GM12874 (cell line): ENCODE measurements around the gene SAMD11.

Experiments
- TF ChIP-seq, protein P1 (sequence below): IDR thresholded peaks from 2 replicates; pipeline ENCODE4 v1.5.1; 2011; ENCODE audit warnings: low read depth, mild to moderate bottlenecking, control low read depth, low read length, moderate library complexity; ENCODE audit not compliant: insufficient read depth

Gene SAMD11

DNA sequence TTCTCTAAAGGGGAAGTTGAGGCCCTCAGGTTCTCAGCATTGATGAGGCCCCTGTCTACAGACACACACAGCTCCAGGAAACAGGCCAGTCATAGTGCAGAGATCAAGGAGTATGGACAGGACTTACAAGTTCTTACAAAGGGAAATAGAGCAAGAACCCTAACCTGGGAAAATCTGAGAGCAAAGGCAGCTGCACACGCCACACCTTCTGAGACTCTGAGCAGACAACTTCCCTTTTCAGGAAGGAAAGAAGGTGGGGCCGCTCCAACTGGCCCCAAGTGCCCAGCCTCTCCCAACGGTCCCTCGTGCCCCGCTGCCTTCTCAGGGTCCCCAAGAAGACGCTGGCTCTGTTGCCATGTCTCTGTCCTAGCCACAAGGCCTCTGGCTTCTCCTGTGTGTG lies 31.8 kb downstream of the SAMD11 start:
- TF ChIP-seq, protein P1, sequence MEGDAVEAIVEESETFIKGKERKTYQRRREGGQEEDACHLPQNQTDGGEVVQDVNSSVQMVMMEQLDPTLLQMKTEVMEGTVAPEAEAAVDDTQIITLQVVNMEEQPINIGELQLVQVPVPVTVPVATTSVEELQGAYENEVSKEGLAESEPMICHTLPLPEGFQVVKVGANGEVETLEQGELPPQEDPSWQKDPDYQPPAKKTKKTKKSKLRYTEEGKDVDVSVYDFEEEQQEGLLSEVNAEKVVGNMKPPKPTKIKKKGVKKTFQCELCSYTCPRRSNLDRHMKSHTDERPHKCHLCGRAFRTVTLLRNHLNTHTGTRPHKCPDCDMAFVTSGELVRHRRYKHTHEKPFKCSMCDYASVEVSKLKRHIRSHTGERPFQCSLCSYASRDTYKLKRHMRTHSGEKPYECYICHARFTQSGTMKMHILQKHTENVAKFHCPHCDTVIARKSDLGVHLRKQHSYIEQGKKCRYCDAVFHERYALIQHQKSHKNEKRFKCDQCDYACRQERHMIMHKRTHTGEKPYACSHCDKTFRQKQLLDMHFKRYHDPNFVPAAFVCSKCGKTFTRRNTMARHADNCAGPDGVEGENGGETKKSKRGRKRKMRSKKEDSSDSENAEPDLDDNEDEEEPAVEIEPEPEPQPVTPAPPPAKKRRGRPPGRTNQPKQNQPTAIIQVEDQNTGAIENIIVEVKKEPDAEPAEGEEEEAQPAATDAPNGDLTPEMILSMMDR, result no peak

- TF ChIP-seq, protein P1, result no peak
These were observed 32.9 kb downstream of the SAMD11 start for GRCh38 chr1:956636-957035.

DNA sequence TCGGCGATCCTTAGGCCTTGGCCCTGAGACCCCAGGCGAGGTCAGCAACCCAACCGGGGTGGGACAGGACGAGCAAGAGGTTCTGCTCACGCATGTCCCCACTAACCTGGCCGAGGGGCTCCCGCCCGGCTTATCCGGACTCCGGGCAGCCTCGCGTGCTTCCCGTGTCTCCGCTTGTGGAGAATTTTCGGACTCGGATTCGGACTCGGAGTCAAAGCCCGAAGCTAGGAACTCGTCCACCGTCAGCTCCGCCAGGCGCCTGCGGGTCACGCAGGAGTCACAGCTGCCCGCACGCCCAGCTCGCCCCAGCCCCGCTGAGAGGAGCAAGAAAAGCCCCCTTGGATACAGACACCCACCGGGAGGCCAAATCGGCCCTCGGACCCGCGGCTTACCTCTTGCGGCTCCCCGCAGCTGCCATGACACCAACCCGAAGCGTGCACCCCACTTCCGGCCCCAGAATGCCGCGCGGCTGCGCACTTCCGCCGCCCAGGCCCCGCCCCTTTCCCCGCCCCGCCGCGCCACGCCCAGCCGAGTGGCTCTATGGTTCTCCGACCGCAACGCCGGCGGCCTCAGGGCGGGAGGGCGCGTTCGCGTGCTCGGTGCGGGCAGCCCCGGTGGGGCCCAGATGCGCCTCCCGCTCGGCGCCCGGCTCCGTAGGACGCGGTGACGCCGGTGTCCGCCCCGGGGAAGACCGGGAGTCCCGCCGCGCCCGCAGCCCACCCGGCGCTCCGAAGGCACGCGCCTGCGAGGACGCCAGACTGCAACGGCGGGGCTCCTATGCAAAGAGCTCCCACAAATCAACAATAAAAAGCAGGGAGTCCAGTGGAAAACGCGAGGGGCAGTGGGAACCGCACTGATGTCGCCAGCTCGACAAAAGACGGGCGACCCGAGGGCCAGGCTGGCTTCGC lies 35.4 kb downstream of the SAMD11 start, which contains the start of gene NOC2L:
TSS of gene NOC2L (minus strand) at position 434 of the 908 bp plus-strand sequence. CDS start at position 418, 16 bp downstream.
- TF ChIP-seq, protein P1, result no peak

DNA sequence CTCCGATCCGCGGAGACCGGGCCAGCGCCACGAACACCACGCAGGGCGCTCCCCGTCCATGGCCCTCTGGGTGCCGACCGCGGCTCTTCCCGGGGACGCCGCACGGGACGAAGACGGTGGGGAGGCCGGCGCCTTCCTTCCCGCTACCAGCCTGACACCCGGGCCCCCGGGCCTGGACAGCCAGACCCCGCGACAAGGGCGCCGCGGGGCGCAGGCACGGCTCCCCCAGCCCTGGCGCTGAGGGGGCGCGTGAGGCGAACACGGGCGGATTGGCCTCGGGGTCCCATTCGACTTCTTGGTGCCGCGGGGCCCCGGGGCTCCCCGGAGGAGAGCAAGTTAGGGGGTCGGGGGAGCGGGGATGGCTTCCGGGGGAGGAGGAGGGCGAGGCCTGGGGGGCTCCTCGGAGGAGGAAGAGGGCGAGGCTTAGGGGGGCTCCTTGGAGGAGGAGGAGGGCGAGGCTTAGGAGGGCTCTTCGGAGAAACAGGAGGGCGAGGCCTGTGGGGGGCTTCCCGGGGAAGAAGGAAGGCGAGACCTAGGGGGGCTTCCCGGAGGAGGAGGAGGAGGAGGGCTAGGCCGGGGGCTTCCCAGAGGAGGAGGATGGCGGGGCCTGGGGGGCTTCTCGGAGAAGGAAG lies 36.1 kb downstream of the SAMD11 start:
- TF ChIP-seq, protein P1, result no peak

- TF ChIP-seq, protein P1, result no peak
These were observed 36.8 kb downstream of the SAMD11 start, which contains the start of gene KLHL17 for GRCh38 chr1:960363-961131. Gene KLHL17, plus strand, starts transcription at chr1:960584. Its CDS starts 110 bp downstream, at chr1:960694.

DNA sequence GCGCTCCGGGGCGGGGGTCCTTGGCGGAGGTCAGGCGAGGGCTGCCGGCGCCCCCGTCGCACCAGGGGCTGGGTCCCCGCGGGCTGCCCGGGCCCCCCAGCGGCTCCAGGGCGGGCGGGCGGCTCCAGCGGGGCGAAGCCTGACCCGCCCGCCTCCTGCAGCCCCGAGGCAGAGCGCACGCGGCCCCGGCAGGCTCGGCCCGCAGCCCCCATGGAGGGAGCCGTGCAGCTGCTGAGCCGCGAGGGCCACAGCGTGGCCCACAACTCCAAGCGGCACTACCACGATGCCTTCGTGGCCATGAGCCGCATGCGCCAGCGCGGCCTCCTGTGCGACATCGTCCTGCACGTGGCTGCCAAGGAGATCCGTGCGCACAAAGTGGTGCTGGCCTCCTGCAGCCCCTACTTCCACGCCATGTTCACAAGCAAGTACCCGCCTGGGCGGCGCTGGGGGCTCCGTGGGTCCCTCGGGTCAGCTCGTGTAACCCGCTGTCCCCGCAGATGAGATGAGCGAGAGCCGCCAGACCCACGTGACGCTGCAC lies 37.5 kb downstream of the SAMD11 start:
- TF ChIP-seq, protein P1, result no peak
